Hematopoietic multipotent progenitor cell treated with erythropoietin and hydrocortisone succinate and interleukin-3 and kit ligand, for 4 days (in vitro differentiated cells): Measurements from ENCODE around the gene SLIT3.

ENCODE experiments used
- DNase-seq: peaks from one replicate; pipeline ENCODE4 v3.0.0-alpha.2; 2015

Gene SLIT3

DNA sequence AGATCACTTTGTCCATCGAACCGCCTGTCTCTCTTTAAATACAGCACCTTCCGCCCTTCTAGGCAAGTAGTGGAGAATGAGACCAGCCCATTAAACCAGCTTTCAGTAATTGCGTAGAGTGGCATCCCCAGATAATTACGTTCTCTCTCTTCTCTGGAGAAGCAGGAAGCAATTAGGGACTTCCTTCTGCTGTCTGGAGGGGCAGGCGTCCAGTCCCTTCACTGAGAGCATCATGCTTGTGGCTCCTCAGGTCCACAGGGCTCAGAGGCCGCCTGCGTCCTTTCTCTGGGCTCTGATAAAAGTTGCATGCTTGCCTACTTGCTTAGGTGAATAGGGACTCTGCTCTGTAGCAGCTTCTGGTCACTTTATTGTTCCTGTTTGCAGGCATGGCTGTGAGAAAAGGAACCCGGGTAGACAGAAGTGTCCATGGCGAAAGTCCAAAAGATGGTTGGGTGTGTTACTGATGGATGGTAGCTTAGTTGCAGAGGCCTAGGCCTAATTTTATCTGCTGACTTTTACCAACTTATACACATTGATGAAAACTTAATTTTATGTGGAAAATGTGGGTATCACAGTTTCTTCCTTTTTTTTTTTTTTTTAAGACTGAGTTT, 422.7 kb downstream of the SLIT3 start:
- no peak for DNase-seq

DNA sequence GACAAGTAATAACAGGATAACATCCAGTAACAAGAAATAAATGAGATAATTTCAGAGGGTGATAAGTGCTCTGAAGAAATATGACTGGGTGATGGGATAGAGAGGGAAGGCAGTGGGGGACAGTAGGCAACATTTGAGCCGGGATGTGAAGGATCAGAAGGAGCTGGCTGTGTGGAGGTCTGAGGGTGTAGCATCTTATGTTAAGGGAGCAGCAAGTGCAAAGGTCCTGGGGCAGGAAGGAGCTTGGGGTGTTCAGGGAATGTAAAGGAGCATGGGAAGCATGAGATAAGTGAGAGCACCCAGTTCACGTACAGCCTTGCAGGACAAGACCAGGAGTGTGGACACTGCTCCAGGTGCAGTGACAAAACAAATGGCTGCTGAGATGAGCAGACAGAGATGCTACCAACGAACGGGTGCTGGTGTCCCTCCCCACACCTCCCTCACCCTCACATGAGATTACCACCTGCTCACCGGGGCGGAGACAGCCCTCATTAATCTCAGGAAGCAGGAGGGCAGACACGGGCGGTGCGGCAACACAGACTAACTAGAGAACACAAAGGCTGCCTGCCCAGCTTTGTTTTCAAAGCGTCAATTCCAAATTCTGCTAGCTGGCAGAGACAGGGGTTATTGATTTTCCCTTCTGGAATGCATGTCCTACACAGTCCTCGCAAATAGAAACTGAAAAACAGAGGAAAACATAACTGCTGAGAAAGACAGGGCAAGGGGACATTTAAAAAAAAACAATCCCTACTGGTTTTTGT, 423.6 kb downstream of the SLIT3 start:
- peak; percentile 92 for DNase-seq

DNA sequence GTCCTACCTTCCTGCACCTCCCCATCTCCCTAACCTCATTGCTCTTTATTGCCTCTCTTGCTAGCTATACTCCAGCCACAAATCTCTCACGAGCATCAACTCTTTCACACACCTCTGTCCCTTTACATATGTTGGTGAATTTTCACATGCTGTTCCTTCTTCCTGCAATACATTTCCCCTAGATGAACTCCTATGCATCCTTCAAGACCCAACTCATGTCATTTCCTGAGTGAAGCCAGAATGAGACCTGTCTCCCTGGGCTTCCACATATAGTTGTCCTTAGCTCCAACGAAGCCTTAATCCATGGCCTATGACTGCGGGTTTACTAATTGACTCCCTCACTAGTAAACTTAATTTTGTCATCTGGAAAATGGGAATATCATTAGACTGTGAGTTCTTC, 424.5 kb downstream of the SLIT3 start:
- no peak for DNase-seq

DNA sequence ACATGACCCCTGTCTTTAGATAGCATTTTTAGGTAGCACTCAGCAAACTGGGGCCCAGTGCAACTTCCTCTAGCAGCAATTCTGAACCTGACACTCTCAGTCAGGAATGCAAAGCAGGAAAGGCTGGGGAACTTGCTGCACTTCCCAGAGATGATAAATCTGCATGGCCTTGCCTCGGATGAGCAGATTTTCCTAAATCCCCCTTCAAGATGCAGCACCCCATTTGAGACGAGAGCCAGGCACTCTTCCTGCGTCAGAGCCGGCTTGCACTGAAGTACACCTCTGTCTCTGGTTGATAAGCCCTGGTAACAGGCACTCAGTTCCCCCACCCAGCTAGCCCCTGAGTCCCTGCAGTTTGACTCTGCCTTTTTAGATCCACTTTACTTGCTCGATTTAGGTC, 425.1 kb downstream of the SLIT3 start:
- DNase-seq = peak; percentile 88

DNA sequence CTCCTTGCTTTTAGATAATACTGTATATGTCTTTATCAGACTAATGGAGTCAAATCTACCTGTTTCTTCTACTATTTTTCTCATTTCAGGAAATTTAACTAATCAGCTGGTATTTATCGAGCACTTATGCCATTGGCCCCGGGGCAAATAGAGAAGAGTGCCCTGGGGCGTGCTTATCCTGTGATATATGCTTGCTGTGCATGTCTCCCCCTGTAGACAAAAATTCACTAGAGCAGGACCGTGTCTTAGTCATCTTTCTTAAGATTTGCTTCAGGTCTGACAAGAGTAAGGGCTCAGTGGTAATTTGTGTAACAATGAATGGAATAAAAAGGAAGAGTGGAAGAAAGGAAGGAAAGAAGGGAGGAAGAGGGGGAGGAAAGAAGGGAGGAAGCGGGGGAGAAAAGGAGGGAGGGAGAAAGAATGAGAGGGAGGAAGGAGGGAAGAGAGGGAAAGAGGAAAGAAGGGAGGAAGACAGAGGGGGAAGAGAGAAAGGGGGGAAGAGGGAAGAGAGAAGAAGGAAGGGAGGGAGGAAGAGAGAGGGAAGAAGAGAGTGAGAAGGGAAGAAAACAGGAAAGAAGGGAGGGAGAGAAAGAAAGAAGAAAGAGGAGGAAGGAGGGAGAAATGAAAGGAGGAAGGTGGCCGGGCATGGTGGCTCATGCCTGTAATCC, 426.1 kb downstream of the SLIT3 start:
- peak; percentile 65 for DNase-seq

DNA sequence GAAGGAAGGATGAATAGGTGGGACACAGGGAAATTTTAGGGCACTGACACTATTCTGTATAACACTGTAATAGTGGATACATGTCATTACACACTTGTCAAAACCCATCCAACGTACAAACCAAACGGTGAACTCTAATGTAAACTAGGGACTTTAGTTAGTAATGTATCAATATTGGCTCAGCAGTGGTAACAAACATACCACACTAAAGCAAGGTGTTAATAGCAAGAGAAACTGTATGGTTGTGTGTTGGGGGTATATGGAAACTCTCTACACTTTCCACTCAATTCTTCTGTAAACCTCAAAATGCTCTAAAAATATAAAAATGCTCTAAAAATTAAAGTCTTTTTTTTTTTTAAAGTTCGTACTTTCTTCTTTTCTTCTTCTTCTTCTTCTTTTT, 428.7 kb downstream of the SLIT3 start:
- DNase-seq = no peak

DNA sequence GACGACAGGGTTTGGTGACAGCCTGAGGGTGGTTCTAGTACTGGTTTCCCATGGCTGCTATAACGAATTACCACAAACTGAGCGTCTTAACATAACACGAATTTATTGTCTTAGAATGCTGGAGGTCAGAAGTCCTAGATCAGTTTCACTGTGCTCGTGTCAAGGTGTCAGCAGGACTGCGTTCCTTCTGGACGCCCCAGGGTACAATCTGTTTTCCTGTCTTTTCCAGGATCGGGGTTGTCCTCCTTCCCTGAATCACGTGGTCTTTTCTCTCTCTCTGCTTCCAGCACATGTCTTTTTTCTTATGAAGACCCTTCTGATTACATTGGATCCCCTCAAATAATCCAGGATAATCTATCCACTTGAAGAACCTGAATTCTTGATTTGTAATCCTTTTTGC, 430.0 kb downstream of the SLIT3 start:
- DNase-seq = no peak

DNA sequence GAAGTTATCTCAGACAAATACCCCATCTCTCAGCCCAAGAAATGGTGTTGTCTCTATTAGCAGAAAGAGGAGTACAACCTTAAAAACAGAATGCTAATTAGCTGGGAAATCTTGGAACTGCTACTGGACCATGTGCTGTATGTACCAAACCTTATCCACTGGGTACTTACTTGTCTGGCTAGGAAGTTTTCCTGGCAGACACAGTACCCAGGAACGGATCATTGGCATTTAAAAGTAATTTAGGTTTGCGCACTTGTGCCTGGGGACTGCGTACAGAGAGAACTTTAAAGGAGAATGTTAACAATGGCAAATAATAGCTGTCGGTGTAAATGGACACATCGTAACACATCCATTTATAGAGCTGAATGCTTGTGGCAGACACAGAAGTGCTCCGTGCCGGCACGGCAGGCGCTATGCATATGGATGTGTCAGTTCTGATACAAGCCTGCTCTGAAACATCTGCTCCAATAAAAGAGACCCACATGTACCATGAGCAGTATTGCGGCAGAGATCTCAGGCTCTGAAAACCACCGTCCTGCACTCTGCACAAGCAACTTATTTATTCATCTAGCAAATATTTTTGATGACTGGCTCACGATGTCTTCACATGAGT, 431.2 kb downstream of the SLIT3 start:
- DNase-seq = no peak

DNA sequence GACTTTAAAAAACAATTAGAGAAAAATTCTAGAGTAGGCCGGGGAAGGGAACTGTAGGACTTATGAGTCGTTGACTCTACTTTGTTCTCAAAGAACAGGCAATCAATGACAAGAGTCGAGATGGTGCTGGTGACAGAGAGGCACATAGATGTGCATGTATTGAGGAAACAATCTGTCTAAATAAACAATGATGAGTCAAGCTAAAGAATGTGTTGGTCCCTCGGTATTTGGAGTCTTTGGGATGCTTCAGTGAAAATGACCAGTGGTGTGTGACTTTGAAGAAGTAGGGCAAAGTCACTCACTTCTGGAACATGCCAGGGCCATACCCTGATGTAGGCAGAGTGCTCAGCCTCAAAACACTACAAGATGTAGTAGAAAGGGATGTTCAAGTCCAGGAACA, 433.7 kb downstream of the SLIT3 start:
- DNase-seq = no peak

DNA sequence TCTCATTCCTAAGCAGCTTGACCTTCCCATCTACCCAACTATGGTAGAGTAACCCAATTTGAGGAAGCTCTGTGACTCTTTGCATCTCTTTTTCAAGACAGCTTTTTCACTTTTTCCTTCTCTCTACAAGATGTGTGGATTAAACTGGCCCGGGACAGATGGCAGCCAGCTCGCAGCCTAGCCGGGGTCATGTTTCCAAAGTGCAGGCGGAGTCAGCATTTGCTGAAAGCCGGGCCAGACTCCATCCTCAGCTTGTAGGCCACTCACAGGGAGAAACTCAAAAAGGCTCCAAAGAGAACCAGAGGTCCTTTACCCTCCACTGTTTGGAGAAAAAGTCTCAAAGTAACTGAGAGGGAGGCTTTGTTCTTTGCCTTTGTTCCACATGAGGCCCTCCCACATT, 435.0 kb downstream of the SLIT3 start:
- no peak for DNase-seq

DNA sequence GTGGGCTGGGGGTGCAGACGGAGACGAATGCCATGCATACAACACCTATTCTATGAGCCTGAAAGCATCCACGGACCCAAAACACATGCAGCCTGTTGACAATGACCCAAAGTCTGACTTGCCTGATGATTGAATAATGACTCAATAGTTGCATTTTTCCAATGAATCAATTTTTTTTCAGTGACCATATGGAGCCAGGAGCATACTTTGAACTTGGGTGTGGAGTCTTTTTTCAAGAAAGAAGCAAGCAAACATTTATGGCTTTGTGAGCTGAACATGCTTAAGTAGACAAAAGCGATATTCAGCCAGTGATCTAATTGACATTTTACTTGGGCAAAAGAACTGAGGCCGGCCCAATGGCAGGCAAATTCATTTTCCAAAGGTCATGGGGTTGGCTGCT, 437.9 kb downstream of the SLIT3 start:
- DNase-seq = no peak

DNA sequence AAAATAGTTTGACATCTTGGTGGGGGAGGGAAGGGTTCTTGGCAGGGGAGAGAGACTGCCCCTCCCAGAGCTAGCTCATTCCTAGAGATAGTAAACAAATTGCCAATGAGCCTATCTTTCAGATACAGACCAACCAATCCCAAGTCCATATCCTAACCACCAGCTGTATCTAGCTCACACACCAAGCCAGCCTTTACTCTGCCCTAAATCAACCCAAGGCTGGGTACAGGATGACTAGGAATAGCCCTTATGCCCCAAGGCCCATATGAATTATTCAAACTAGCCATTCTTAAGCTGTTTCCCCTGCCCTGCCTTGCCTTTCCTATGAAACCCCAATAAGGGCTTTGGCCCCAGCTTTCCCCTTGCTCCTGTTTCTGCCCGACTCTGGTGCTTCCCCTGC, 440.4 kb downstream of the SLIT3 start:
- DNase-seq = peak; percentile 91

DNA sequence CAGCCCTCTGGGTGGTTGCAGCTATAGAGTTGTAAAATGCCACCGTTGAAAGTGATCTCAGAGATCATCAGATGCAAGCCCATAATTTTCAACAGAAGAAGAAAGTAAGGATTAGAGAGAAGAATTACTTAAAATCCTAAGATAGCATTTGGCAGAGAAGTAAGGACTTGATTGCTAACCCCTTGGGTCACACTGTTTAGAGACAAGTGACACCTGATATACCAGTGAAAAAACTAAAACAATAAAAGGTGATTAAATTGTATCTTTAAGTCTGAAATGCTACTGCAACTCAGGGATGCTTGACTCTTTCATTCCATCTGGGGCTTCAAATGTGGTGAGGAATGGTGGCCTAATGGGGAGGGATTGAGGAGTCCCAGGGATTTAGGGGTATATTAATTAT, 440.9 kb downstream of the SLIT3 start:
- no peak for DNase-seq

DNA sequence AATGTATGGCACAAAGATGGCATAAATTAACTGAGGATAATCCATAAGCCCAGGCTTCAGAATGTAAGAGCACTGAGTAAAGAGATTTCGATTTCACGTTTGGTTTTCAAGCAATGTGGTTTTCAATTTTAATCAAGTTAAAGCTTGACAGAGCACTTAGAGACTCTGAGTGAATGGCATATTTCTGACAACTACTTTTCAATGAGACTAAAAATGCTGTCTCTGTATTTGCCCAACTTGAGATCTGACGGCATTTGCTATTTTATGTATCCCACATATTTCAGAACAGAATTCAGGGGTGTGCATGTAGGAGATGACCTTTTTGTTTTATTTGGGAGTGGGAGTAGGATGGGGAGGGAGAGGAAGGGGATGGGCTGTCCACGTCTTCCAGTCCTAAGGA, 441.5 kb downstream of the SLIT3 start:
- no peak for DNase-seq

DNA sequence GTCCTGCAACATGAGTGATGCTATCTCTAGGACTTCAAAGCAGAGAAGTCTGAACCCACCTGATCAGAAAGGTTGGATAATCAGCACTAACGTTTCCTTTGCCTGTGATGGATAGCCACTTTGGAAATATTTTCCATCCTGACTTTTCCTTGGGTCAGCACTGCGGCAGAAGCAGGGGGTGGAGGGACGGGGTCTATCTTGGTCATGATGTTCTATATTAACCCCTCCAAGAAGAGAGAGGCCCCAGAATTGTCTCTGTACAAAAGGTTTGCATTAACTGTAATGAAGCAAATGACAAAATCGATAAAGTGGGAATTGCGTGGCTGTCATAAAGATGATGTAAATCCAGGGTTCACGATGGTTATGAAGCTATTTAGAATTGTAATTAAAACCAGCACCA, 441.9 kb downstream of the SLIT3 start:
- DNase-seq = no peak

DNA sequence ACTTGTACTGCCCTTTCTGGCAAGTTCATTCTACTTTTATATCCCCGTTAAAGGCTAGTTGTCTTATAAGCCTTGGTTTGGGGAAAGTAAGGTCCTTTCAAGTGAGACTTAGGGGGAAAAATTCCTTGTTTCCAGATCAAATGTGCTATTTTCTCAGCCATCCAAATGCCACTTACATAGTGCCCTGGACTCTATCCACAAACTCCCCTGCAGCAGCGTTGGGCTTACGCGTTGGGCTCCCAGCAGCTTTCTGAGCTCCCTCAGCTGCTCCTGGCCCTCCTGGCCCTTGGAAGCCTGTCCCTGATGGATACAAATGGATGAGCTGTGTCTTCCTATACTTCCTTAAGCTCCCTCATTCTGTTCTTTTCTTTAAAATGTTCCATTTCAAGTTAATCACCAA, 442.6 kb downstream of the SLIT3 start:
- no peak for DNase-seq

DNA sequence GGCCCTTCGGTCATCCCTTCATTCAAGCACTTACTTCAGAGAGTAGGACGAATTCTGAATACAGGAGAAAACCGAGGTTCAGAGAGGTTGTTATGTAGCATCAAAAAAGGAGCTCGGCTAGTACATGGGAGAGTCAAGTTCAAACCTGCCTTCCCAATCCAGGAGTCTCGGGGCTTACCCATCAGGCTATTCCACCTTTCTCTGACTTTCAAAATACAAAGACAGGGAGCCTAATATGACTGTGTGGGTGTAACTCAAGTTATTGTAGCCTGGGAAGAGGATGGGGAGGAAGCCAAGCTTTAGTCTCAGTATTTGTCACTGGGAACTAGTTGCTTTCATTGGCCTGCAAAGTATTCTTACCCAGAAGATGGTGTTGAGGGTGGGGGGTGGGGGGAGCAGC, 447.0 kb downstream of the SLIT3 start:
- DNase-seq = no peak

DNA sequence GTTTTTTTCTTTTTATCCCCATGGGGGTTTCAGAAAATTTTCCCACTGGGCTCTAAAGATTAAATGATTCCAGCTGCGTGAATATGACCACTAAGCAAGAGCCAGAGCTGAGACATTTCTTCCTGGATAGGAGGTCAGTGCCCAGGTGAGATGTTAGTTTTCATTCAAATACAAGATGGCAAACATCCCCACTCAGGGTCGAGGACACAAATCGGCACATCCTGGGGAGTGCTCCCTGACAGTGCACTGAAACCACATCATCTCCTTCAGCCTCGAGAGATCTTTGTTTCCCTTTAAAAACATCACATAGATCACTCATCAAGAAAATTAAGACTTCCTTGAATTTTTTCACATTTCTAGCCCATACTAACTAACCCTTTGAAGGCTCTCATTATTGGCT, 448.6 kb downstream of the SLIT3 start:
- peak; percentile 5 for DNase-seq

DNA sequence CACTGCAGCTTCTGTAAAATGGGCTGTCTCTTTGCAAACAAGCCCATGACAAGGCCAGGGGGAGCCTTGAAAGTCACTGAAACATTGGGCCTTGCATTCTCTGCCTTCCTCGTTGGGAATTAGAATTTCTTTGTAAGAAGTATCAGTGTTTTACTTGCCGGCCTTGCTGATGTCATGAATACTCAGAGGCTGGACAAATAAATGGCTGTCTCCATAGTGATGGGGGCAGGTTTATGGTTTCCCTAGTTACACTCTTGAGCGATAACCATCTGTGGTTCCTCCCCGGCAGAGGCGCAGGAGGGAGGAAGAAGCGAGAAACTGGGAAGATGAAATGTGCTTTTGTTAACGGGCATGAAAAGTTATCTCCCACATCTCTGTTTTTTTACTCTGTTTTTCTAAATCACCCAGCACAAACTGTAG, 449.0 kb downstream of the SLIT3 start:
- peak; percentile 88 for DNase-seq

DNA sequence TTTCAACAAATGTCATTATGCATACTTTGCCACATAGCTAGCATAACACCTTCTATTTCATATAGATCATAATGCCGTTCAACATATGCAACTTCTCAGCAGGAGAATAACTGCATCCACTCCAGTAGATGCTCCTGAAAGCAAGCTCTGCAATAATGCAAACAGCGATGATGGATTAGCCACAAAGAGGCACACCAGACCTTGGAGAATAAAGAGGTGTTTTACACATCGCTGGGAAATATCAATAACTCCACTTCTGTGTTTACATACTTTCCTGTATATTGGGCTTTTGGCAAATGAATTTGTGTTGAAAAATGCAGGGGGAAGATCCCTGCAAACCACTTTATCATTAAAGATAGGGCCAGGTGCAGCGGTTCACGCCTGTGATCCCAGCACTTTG, 450.3 kb downstream of the SLIT3 start:
- DNase-seq = no peak

DNA sequence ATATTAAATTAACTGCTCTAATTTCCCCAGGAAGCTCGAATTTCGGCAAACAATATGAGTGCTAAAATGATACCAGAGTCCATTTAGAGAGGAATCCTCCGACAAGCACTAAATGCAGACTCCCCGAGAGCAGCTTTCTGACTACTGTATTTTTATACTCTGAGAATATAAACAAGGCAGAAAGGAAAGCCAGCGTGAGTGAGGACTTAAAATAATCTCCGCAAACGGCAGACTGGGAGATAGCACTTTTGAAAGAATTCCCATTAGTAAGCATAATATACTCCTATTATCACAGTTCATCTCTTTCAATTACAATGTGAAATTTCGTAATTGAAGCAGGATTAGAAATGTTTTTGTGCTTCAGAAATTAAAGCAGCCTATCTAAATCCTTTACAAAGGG, 452.4 kb downstream of the SLIT3 start:
- no peak for DNase-seq

DNA sequence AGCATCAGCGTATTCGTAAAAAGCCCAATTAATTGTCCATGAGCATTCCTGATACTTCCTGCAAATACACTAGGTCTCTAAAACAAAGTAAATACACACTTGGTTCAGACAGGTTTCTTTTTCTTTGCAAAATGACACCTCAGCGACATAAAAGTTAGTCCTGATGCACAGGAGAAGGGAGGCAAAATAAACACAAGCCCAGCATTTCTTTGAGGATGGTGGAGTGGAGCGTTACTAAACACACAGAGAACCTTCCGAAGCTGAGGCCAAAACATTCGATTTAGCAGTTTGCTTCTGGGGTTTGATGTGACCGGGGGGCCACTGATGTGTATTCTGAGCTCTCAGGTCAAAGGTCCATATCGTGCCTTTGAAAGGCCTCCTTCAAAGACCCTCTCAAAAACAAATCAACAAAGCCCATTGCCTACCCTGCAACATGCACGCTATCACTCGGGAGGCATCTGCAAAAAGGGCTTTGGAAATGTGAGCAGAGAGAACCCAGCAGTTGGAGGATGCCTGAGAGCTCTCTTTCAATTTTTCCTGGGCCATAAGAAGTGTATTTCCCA, 453.3 kb downstream of the SLIT3 start:
- no peak for DNase-seq

DNA sequence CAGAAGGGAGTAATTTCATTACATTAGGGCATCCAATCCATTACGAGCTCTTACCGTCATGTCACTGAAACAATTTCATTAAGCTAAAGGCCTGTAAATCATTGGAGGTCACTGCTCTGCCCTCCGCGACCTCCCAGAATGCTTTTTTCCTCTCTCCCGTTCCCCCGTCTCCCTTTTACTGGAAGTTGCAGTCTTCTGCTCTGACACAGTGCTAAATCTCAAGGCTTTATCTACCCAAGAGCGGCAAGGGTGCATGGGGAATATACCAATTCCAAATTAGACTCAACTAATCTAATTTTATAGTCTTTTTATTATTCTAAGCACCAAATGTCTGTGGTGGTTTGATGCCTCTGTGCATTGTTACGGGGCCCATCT, 456.0 kb downstream of the SLIT3 start:
- DNase-seq = no peak
